SU-DHL-6 (cell line): ENCODE data around the gene FOSL2.

Experiments used
- H2AFZ ChIP-seq: fragments of 200-600 bp; sonication (generic); 2 replicates; pipeline ENCODE4 v1.6.1; 2014; ENCODE audit warnings: low read depth, mild to moderate bottlenecking, moderate library complexity, mixed read lengths, antibody characterized with exemption, low read length; ENCODE audit not compliant: severe bottlenecking
- H3F3A ChIP-seq: fragments of 200-600 bp; shearing (Covaris generic); 2 replicates; pipeline ENCODE4 v1.6.0; 2016; ENCODE audit warnings: antibody characterized with exemption, mild to moderate bottlenecking; ENCODE audit not compliant: insufficient read depth
- H3K27ac ChIP-seq: fragments of 200-600 bp; sonication (generic); 2 replicates; pipeline ENCODE4 v1.5.1; 2016; ENCODE audit warnings: low read depth, mild to moderate bottlenecking, low read length, moderate library complexity, mixed read lengths
- H3K27me3 ChIP-seq: fragments of 200-600 bp; sonication (generic), shearing (Covaris generic); 2 replicates; pipeline ENCODE4 v1.6.0; 2014; ENCODE audit warnings: mild to moderate bottlenecking, low read length
- H3K36me3 ChIP-seq: fragments of 200-600 bp; sonication (generic); 2 replicates; pipeline ENCODE4 v1.6.1; 2014; ENCODE audit warnings: mild to moderate bottlenecking, low read length, mixed read lengths
- H3K4me2 ChIP-seq: fragments of 300-600, 200-600 bp; shearing (Covaris generic), sonication (generic); 2 replicates; pipeline ENCODE4 v1.6.0; 2014; ENCODE audit warnings: low read length, low read depth, mild to moderate bottlenecking; ENCODE audit not compliant: poor library complexity, severe bottlenecking
- H3K4me3 ChIP-seq: fragments of 200-600 bp; sonication (generic); 2 replicates; pipeline ENCODE4 v1.5.1; 2014; ENCODE audit warnings: antibody characterized with exemption, low read length, mild to moderate bottlenecking, mixed read lengths; ENCODE audit not compliant: insufficient read depth, poor library complexity, severe bottlenecking
- H3K79me2 ChIP-seq: fragments of 200-600 bp; sonication (generic); 2 replicates; pipeline ENCODE4 v1.6.1; 2014; ENCODE audit warnings: mild to moderate bottlenecking, low read length, moderate library complexity; ENCODE audit not compliant: insufficient read depth
- H3K9ac ChIP-seq: fragments of 200-600 bp; sonication (generic); 2 replicates; pipeline ENCODE4 v1.7.0; 2014; ENCODE audit warnings: mild to moderate bottlenecking, low read length
- H3K9me2 ChIP-seq: fragments of 200-600 bp; sonication (generic); replicated peaks from 2 replicates; pipeline ENCODE4 v1.6.1; 2014; ENCODE audit warnings: low read length; ENCODE audit not compliant: insufficient read depth
- H3K9me3 ChIP-seq: fragments of 200-600 bp; sonication (generic); 2 replicates; pipeline ENCODE4 v1.6.1; 2014; ENCODE audit warnings: low read length, mixed read lengths; ENCODE audit not compliant: insufficient read depth
- H4K20me1 ChIP-seq: fragments of 200-600 bp; sonication (generic); 2 replicates; pipeline ENCODE4 v1.6.1; 2014; ENCODE audit warnings: low read depth, mild to moderate bottlenecking, antibody characterized with exemption, low read length, moderate library complexity, mixed read lengths
- EZH2phosphoT487 ChIP-seq: fragments of 200-600 bp; sonication (generic), shearing (Covaris generic); conservative IDR thresholded peaks from 2 replicates; pipeline ENCODE4 v1.6.1; 2018; ENCODE audit warnings: mild to moderate bottlenecking, antibody characterized with exemption, low read length, moderate library complexity, mixed read lengths
- TF ChIP-seq, protein P1 (sequence below): fragments of 200-600 bp; sonication (generic); IDR thresholded peaks from one replicate; pipeline ENCODE4 v1.5.1; 2017; ENCODE audit warnings: antibody characterized with exemption, mild to moderate bottlenecking, low read length, moderate library complexity; ENCODE audit not compliant: insufficient read depth, poor library complexity, severe bottlenecking

FOSL2 gene

DNA sequence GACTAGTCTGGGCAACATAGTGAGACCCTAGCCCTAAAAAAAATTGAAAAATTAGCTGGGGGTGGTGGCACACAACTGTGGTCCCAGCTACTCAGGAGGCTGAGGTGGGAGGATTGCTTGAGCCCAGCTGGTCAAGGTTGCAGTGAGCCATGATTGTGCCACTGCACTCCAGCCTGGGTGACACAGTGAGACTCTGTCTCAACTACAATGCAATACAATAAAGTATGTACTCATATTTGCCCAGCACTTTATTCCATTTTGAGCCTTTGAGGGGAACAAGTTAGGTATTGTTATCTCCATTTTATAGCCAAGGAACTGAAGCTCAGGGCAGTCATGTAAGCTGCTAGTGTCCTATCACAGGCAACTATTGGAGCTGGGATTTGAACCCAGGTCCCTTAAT is 53.9 kb downstream of the FOSL2 start:
- no peaks in the 10 kb centered on the region for H3K79me2 ChIP-seq
- no peaks in the 10 kb centered on the region for H3K9me2 ChIP-seq
- H3K9me3 ChIP-seq, result no peaks in the 10 kb centered on the region
- H3K4me3 ChIP-seq, result no peak overlapping the region
- no peaks in the 10 kb centered on the region for H3F3A ChIP-seq
- no peak overlapping the region for H2AFZ ChIP-seq
- H3K36me3 ChIP-seq, result no peaks in the 10 kb centered on the region
- TF ChIP-seq EZH2phosphoT487, result no peak
- TF ChIP-seq, protein P1, sequence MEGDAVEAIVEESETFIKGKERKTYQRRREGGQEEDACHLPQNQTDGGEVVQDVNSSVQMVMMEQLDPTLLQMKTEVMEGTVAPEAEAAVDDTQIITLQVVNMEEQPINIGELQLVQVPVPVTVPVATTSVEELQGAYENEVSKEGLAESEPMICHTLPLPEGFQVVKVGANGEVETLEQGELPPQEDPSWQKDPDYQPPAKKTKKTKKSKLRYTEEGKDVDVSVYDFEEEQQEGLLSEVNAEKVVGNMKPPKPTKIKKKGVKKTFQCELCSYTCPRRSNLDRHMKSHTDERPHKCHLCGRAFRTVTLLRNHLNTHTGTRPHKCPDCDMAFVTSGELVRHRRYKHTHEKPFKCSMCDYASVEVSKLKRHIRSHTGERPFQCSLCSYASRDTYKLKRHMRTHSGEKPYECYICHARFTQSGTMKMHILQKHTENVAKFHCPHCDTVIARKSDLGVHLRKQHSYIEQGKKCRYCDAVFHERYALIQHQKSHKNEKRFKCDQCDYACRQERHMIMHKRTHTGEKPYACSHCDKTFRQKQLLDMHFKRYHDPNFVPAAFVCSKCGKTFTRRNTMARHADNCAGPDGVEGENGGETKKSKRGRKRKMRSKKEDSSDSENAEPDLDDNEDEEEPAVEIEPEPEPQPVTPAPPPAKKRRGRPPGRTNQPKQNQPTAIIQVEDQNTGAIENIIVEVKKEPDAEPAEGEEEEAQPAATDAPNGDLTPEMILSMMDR, result no peak
- H3K27me3 ChIP-seq, result no peaks in the 10 kb centered on the region
- no peak overlapping the region for H3K27ac ChIP-seq
- H4K20me1 ChIP-seq, result no peaks in the 10 kb centered on the region
- H3K9ac ChIP-seq, result no peak overlapping the region
- no peak overlapping the region for H3K4me2 ChIP-seq

DNA sequence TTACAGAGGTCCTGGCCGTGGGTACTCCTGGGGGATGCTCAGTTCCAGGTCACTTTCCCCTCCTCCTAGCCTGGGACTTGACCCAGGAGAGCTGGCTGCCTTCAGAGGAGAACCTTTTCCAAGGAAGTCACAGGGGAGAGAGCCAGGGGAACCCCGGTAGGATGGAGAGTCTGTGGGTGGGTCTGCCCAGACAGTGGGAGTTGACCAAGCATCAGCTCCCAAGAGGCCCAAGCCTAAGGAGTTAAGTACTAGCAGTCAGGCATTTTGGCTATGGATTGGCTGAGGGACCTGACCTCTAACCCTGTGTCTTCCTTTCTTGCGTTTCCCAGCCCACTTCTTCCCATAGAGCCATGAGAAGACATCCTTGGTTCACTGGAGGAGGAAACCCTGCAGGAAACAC is 54.4 kb downstream of the FOSL2 start:
- Histone ChIP-seq H3K27ac (no peak overlapping the region), H3K4me3 (no peak overlapping the region), H3K27me3 (no peaks in the 10 kb centered on the region), H3K9ac (no peak overlapping the region), H3K9me2 (no peaks in the 10 kb centered on the region), H3K36me3 (no peaks in the 10 kb centered on the region), H3K79me2 (no peaks in the 10 kb centered on the region), H4K20me1 (no peaks in the 10 kb centered on the region), H3F3A (no peaks in the 10 kb centered on the region), H2AFZ (no peak overlapping the region), H3K4me2 (no peak overlapping the region), H3K9me3 (no peaks in the 10 kb centered on the region)
- TF ChIP-seq, protein P1, result no peak
- no peak for TF ChIP-seq EZH2phosphoT487

DNA sequence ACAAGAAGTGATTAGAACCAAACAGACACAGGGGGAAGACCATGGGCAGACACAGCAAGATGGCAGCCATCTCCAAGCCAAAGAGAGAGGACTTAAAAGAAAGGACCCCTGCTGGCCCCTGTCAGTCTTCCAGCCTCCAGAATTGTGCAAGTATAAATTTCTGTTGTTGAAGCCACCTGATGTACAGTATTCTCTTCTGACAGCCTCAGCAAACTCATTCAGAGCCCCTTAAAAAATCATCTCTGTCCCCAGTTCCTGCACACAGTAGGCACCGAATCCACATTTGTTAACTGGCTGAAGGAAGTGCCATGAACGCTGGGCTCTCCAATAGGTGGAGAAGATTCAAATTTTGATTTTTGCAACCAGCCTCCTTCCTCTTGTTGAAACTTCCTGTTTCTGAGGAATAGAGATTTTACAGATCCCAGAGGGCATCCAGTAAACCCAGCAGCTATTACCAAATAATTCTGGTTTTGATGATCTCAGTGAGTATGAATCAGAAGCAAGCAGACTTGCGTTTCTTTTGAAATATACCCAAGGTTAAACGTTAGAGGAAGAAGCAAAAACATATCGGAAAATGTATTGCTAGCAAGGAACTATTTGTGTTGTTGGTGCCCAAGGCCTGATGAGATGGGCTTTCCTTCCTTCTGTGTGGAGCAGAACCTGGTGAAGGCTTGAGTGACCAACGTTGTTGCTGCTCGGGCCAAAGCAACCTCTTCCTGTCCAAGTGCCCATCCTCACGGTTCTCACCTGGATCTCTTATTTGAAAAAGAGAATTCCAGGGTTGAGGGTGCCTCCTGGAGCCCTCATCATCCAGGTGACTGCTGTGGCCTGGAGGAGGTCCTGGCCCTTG is 55.5 kb downstream of the FOSL2 start:
- no peak overlapping the region for H3K4me2 ChIP-seq

More for the DNA sequence above, 55.5 kb downstream of the FOSL2 start:
- Histone ChIP-seq H3K36me3 (no peaks in the 10 kb centered on the region), H3K79me2 (no peaks in the 10 kb centered on the region), H4K20me1 (no peaks in the 10 kb centered on the region), H3K27ac (no peak overlapping the region), H3K9me2 (no peaks in the 10 kb centered on the region), H2AFZ (no peak overlapping the region), H3K27me3 (no peaks in the 10 kb centered on the region), H3K9ac (no peak overlapping the region), H3K4me3 (no peak overlapping the region), H3F3A (no peaks in the 10 kb centered on the region), H3K9me3 (no peaks in the 10 kb centered on the region)
- TF ChIP-seq EZH2phosphoT487, result no peak
- TF ChIP-seq, protein P1, result no peak
